NCI-H2227 (cell line): ENCODE data around the gene SARS1.
"Not testable (repeated sequence)": the region's sequence is repeated elsewhere in the genome, so short reads cannot be mapped to it uniquely, and the experiment has no call there.

ENCODE experiments used
- DNase-seq: peaks from one replicate; lab custom pipeline; 2025; ENCODE audit not compliant: unreplicated experiment; lab: John Stamatoyannopoulos, UW

SARS1 gene

DNA sequence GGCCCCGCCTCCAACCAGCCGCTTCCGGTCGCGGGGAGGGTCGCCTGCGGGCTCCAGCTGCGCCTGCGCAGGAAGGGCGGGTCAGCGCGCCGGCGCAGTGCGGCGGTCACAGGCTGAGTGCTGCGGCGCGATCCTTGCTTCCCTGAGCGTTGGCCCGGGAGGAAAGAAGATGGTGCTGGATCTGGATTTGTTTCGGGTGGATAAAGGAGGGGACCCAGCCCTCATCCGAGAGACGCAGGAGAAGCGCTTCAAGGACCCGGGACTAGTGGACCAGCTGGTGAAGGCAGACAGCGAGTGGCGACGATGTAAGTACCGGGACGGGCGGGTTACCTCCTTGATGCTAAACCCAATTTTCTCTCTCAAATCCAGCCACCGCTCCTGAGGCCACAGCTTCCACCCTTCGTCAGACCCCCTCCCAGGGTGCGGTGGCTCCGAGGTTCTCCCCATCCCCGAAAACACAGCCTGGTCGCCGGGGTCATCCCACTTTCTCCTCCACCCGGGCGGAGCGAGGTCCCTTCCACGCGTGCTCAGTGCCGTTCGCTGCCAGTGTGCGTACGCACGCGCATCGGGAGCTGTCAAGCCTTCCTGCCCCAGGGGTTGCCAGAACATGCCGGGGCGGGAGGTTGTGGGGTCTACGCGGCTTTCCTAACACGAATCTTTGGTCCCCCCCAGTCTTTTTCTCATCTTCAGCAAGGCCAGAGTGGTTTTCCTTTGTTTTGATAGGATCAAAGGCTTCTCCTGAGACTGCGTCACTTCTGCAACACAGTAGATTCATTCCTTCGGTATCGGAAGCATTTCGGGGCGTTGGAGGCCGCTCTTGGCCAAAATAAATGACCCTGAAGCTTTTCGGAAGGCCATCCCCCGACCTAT, at the start of gene SARS1:
SARS1 (plus strand) TSS at position 95 of the 870 bp plus-strand sequence; CDS start at position 170, 75 bp downstream.
- peak; percentile 96 for DNase-seq

GRCh38 chr1:109164538-109164937, 49.2 kb upstream of the SARS1 start:
- no peak for DNase-seq

- peak; percentile 33 for DNase-seq
Measured at GRCh38 chr1:109167001-109167506, 46.7 kb upstream of the SARS1 start.

GRCh38 chr1:109170035-109170764, 43.5 kb upstream of the SARS1 start:
- DNase-seq = no peak

- DNase-seq = no peak
Measured at GRCh38 chr1:109171646-109172045, 42.1 kb upstream of the SARS1 start.

DNA sequence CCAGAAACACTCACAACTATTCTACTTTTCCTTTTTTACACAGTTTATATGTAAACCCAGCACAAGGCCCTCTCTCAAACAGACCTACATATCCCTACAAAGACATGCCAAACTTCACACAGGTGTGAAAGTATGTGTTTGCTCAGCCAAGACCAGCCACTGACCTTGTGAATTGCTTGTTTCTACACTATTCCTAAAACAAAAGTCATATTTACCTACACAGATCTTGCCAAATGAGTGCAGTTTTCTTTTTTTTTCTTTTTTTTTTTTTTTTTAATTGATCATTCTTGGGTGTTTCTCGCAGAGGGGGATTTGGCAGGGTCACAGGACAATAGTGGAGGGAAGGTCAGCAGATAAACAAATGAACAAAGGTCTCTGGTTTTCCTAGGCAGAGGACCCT, 37.4 kb upstream of the SARS1 start:
- DNase-seq = not testable (repeated sequence)

GRCh38 chr1:109180715-109181084, 33.0 kb upstream of the SARS1 start:
- DNase-seq = not testable (repeated sequence)

- no peak for DNase-seq
Measured at GRCh38 chr1:109181085-109181806, 32.5 kb upstream of the SARS1 start.

DNA sequence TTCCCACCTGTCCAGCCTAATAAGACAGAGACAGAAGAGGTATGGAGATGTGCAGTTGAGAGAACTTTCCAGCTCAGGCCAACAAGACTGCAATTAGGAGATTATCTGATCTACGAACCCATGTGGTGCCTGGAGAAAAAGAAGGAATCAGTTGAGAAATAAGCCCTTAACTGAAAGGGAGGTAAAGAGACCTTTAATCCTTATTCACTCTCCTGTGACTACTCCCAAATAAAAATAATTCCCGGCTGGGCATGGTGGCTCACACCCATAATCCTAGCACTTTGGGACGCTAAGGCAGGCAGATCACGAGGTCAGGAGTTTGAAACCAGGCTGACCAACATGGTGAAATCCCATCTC, 31.9 kb upstream of the SARS1 start:
- no peak for DNase-seq

- DNase-seq = no peak
Measured at GRCh38 chr1:109183058-109183738, 30.5 kb upstream of the SARS1 start.

- DNase-seq = no peak
Measured at GRCh38 chr1:109184687-109185086, 29.0 kb upstream of the SARS1 start.

- DNase-seq = no peak
Measured at GRCh38 chr1:109185357-109185756, 28.4 kb upstream of the SARS1 start.

DNA sequence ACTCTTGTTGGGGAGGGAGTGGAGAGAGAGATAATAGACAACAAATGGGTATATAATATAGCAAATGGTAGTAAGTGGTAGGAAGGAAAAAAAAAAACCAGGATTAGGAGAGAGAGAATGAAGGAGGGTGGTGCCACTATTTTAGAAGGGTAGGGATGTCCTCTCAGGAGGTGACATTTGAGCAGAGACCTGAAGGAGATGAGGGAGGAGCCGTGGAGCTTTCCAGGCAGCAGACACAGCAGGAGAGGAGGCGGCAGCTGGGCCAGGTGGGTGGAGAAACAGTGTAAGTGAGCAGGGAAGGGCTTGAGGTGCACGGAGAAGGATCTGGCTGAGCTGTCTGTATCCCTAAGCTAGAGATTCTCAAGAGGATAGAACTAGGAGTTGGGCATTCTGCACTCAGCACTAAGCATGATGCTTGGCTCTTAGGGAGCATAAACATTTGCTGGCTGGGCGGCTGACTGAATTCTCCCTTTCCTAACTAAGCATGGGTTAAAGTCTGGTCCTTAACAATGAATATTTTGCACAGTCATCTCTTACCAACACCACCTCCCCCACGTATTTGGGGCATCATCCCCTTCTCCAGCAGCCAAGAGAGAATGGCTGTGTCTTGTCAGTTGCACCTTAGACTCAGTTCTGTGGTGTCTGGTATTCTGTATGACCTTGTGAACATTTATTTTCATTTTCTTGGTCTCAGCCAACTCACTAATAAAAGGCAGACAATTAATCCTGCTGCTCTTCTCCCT, 27.6 kb upstream of the SARS1 start:
- DNase-seq = peak; percentile 37

GRCh38 chr1:109186733-109187086, 27.0 kb upstream of the SARS1 start:
- DNase-seq = no peak

GRCh38 chr1:109187127-109187526, 26.6 kb upstream of the SARS1 start:
- DNase-seq = no peak

DNA sequence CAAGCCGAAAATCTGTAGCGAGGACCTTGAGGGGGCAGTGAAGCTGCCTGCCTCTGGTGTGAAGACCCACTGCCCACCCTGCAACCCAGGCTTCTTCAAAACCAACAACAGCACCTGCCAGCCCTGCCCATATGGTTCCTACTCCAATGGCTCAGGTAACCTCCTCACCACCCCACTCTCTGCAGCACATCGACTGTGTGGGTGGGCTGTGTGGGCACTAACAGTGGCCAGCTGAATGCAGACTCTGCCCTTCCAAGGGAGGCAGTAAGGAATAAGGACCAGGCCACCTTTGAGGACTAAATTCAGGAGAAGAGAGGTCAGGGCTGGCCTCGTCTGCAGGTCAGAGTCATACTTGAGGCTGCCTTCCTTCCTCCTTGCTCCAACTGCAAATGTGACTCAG, 25.5 kb upstream of the SARS1 start:
- no peak for DNase-seq

DNA sequence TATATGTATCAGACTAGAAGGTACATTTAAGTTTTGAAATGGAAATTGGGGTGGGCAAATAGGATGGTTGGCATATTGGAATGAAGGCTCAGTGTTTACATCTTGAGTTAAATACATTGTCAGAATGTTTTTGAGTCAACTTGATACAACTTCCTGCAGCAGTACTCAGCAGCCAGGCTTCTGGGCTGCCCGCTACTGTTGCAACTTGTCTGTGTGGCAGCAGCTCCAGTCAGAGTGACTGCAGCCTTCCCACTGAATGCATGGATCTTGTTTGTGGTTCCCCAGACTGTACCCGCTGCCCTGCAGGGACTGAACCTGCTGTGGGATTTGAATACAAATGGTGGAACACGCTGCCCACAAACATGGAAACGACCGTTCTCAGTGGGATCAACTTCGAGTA, 24.9 kb upstream of the SARS1 start:
- no peak for DNase-seq

DNA sequence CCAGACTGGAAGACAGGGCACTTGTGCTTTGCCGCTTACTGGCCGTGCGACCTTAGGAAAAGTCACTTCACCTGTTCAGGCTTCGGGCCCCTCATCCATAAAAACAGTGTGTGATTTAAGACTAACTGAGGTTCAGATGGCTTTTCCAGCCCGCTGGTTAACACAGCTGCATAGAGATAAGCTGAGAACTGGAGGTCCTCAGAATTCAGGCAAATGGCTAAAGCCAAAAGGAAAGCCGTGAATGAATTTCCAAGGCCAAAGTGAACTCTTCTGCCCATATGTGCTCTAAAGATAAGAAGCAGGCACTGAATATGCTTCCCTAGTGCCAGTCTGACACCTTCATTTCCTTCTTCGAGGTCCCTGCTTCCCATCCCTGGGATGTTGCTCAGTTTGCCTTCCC, 23.5 kb upstream of the SARS1 start:
- DNase-seq = no peak

DNA sequence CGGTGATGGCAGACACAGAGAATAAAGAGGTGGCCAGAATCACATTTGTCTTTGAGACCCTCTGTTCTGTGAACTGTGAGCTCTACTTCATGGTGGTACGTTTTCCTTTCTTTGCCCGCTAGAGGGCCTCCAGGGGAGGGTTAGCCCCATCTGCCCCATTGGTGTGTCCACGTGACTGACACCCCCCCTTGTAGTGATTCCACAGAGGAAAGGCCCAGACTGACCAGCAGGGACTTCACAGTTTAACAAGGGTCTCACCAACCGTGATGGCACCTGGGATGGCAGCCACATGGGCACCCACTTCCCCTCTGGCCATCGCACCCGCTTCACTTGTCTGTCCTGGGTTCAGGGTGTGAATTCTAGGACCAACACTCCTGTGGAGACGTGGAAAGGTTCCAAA, 22.3 kb upstream of the SARS1 start:
- no peak for DNase-seq

DNA sequence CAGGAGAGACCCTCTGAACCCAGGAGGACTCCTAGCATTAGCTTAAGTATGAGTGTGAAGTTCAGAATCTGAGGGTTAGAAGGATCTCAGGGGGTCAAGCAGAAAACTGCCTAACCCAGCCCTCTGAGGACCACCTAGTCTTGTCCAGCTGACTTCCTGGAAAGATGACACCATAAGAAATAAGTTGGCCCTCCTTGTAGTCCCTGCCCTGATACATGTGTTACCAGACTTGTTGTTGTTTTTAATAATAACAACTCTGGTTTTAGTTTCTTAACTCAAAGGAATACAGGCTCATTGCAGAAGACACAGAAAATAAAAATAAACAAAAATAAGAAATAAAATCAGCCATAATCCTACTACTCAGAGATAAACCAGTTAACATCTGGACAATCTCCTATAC, 21.8 kb upstream of the SARS1 start:
- DNase-seq = no peak
